HG03045 (cell line): ENCODE results near the gene GABPB1.

Experiments used
- ATAC-seq: cut with Tn5 transposase; IDR thresholded peaks from one replicate; pipeline ENCODE4 v1.9.1; 2021; ENCODE audit warnings: mild to moderate bottlenecking, moderate library complexity; ENCODE audit not compliant: unreplicated experiment

Gene GABPB1

GRCh38 chr15:50244959-50245624, 109.9 kb downstream of the GABPB1 start:
- ATAC-seq = no peak

- ATAC-seq = no peak
These were observed 110.8 kb downstream of the GABPB1 start for GRCh38 chr15:50244153-50244552.

- no peak for ATAC-seq
These were observed 113.1 kb downstream of the GABPB1 start for GRCh38 chr15:50241684-50242450.

- no peak for ATAC-seq
These were observed 116.7 kb downstream of the GABPB1 start for GRCh38 chr15:50238255-50238654.

- no peak for ATAC-seq
These were observed 118.6 kb downstream of the GABPB1 start for GRCh38 chr15:50236433-50236832.

GRCh38 chr15:50235794-50236193, 119.2 kb downstream of the GABPB1 start:
- no peak for ATAC-seq

- no peak for ATAC-seq
These were observed 120.2 kb downstream of the GABPB1 start for GRCh38 chr15:50234764-50235163.

- ATAC-seq = no peak
These were observed 121.7 kb downstream of the GABPB1 start for GRCh38 chr15:50233192-50233736.

GRCh38 chr15:50232791-50233190, 122.2 kb downstream of the GABPB1 start:
- ATAC-seq = no peak

GRCh38 chr15:50231761-50232160, 123.2 kb downstream of the GABPB1 start:
- no peak for ATAC-seq

GRCh38 chr15:50229336-50229735, 125.7 kb downstream of the GABPB1 start:
- no peak for ATAC-seq

GRCh38 chr15:50228866-50229265, 126.1 kb downstream of the GABPB1 start:
- ATAC-seq = no peak

GRCh38 chr15:50227076-50227475, 127.9 kb downstream of the GABPB1 start:
- ATAC-seq = no peak

GRCh38 chr15:50225938-50226337, 129.1 kb downstream of the GABPB1 start:
- ATAC-seq = no peak
